Measurements from ENCODE around the gene FAM168A.

DNA sequence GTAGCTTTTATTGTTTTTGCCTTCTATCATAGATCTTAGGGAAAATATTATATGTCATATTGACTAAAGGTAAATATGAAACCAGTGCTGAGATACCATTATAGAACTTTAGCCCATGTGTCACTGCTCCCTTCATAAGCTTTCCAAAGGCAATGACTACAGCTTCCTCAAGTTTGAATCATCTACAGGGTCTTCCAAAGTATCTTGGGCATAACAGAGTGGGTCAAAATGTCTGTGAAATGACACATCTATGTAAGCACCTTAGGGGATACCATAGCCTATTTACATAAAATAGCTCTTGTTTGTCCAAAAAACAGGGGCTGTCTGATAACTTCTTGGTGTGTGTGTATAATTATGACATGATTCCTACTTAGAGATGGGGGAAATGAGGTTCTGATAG, 169.2 kb downstream of the FAM168A start:
- TF ChIP-seq POLR2A (IDR thresholded peaks at IDR 0.05; ENCODE audit: low read depth), result no peak
- TF ChIP-seq, protein P1, sequence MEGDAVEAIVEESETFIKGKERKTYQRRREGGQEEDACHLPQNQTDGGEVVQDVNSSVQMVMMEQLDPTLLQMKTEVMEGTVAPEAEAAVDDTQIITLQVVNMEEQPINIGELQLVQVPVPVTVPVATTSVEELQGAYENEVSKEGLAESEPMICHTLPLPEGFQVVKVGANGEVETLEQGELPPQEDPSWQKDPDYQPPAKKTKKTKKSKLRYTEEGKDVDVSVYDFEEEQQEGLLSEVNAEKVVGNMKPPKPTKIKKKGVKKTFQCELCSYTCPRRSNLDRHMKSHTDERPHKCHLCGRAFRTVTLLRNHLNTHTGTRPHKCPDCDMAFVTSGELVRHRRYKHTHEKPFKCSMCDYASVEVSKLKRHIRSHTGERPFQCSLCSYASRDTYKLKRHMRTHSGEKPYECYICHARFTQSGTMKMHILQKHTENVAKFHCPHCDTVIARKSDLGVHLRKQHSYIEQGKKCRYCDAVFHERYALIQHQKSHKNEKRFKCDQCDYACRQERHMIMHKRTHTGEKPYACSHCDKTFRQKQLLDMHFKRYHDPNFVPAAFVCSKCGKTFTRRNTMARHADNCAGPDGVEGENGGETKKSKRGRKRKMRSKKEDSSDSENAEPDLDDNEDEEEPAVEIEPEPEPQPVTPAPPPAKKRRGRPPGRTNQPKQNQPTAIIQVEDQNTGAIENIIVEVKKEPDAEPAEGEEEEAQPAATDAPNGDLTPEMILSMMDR (IDR thresholded peaks at IDR 0.05), result no peak
- TF ChIP-seq POLR2AphosphoS5 (IDR thresholded peaks at IDR 0.05), result no peak
- TF ChIP-seq EP300 (IDR thresholded peaks at IDR 0.05), result no peak

Data from esophagus muscularis mucosa (tissue), 4 donors.